GM12878 (cell line): ENCODE data around the gene KRTAP1-4.

Experiments
- CREB1 ChIP-seq: IDR thresholded peaks from 2 replicates; pipeline ENCODE4 v1.6.1; 2012; ENCODE audit warnings: low read depth, mild to moderate bottlenecking, inconsistent platforms
- HCFC1 ChIP-seq: fragments of 150-350 bp; IDR thresholded peaks from 2 replicates; pipeline ENCODE4 v1.6.1; 2014; ENCODE audit warnings: low read length
- IKZF2 ChIP-seq, 2 experiments: fragments of 450-650 bp; IDR thresholded peaks; 2 replicates each; pipeline ENCODE4 v1.6.1; 2017; ENCODE audit warnings: mild to moderate bottlenecking in 2 of 2, moderate library complexity in 2 of 2
- JUND ChIP-seq: IDR thresholded peaks from 2 replicates; pipeline ENCODE4 v1.6.1; 2012; ENCODE audit warnings: low read depth, mild to moderate bottlenecking, low read length, improper control_type of control experiment, moderate library complexity
- MLLT1 ChIP-seq: fragments of 450-650 bp; IDR thresholded peaks from 2 replicates; pipeline ENCODE4 v1.6.1; 2016; ENCODE audit warnings: mild to moderate bottlenecking
- POLR2A ChIP-seq: IDR thresholded peaks from 2 replicates; pipeline ENCODE4 v1.6.1; 2011; ENCODE audit warnings: low read depth, mild to moderate bottlenecking, low read length
- POLR2AphosphoS5 ChIP-seq: IDR thresholded peaks from 2 replicates; pipeline ENCODE4 v1.6.1; 2011; ENCODE audit warnings: mild to moderate bottlenecking, low read length, inconsistent platforms
- TF ChIP-seq, protein P1 (sequence below): fragments of 450-650 bp; IDR thresholded peaks from 2 replicates; pipeline ENCODE4 v1.6.1; 2017; ENCODE audit warnings: low read depth, mild to moderate bottlenecking, moderate library complexity
- TF ChIP-seq, protein P2 (sequence below), 3 experiments: IDR thresholded peaks in 2 of 3; conservative IDR thresholded peaks in 1 of 3; 2 replicates each; pipeline ENCODE4 v1.5.1; 2011; ENCODE audit warnings: low read depth in 3 of 3, low read length in 3 of 3, mild to moderate bottlenecking in 3 of 3, control low read depth in 2 of 3, moderate library complexity in 2 of 3, inconsistent platforms in 1 of 3, mixed read lengths in 1 of 3; ENCODE audit not compliant: control insufficient read depth in 2 of 3, insufficient read depth in 1 of 3; ENCODE audit errors: extremely low read depth in 1 of 3

DNA sequence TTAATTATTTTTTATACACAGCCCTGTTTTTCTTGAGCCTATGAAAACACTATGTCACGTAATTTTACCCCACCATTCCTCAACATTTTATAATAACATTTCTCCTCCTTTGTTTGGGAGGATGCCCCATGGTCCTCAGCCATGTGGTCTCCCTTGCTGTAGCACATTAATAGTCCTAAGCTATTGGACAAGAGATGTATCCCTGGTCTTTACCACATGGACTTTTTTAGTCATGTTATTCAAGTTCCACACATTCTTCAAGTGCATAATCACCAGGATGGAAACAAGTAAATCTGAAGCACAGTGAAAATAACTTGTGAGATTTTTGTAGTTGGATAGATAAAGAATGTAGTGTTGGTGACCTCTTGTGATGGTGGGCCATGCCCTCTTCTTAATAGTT, 32.0 kb upstream of the KRTAP1-4 start:
- TF ChIP-seq JUND: no peak
- no peak for TF ChIP-seq HCFC1
- TF ChIP-seq, protein P1, sequence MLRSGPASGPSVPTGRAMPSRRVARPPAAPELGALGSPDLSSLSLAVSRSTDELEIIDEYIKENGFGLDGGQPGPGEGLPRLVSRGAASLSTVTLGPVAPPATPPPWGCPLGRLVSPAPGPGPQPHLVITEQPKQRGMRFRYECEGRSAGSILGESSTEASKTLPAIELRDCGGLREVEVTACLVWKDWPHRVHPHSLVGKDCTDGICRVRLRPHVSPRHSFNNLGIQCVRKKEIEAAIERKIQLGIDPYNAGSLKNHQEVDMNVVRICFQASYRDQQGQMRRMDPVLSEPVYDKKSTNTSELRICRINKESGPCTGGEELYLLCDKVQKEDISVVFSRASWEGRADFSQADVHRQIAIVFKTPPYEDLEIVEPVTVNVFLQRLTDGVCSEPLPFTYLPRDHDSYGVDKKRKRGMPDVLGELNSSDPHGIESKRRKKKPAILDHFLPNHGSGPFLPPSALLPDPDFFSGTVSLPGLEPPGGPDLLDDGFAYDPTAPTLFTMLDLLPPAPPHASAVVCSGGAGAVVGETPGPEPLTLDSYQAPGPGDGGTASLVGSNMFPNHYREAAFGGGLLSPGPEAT: no peak
- no peak for TF ChIP-seq IKZF2 (IDR thresholded peaks at IDR 0.05)
- TF ChIP-seq POLR2A: no peak
- TF ChIP-seq POLR2AphosphoS5: no peak
- no peak for TF ChIP-seq MLLT1
- no peak for TF ChIP-seq CREB1
- TF ChIP-seq, protein P2, sequence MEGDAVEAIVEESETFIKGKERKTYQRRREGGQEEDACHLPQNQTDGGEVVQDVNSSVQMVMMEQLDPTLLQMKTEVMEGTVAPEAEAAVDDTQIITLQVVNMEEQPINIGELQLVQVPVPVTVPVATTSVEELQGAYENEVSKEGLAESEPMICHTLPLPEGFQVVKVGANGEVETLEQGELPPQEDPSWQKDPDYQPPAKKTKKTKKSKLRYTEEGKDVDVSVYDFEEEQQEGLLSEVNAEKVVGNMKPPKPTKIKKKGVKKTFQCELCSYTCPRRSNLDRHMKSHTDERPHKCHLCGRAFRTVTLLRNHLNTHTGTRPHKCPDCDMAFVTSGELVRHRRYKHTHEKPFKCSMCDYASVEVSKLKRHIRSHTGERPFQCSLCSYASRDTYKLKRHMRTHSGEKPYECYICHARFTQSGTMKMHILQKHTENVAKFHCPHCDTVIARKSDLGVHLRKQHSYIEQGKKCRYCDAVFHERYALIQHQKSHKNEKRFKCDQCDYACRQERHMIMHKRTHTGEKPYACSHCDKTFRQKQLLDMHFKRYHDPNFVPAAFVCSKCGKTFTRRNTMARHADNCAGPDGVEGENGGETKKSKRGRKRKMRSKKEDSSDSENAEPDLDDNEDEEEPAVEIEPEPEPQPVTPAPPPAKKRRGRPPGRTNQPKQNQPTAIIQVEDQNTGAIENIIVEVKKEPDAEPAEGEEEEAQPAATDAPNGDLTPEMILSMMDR (IDR thresholded peaks at IDR 0.05 in 2 of 3, conservative IDR thresholded peaks at IDR 0.05 in 1 of 3; ENCODE audit: control insufficient read depth in 2 of 3, extremely low read depth in 1 of 3, insufficient read depth in 1 of 3, low read depth in 3 of 3, low read length in 3 of 3): no peak
